Measurements from ENCODE around the gene AMACR.

- no peak for TF ChIP-seq POLR2A (IDR thresholded peaks at IDR 0.05)
- TF ChIP-seq CTCF (IDR thresholded peaks at IDR 0.05) = no peak
Observed at GRCh38 chr5:33985447-33985846, 22.4 kb downstream of the AMACR start.

Data from esophagus squamous epithelium (tissue), 4 donors.